HG03565 (cell line): ENCODE measurements around the gene HEPHL1.
"Not testable (repeated sequence)": the region's sequence is repeated elsewhere in the genome, so short reads cannot be mapped to it uniquely, and the experiment has no call there.

Experiments
- ATAC-seq: cut with Tn5 transposase; IDR thresholded peaks from one replicate; pipeline ENCODE4 v1.9.1; 2021; ENCODE audit warnings: mild to moderate bottlenecking, moderate library complexity; ENCODE audit not compliant: unreplicated experiment

HEPHL1 gene

GRCh38 chr11:94147433-94147845 is 126.3 kb downstream of the HEPHL1 start:
- no peak for ATAC-seq

GRCh38 chr11:94148189-94148588 is 127.0 kb downstream of the HEPHL1 start:
- no peak for ATAC-seq

GRCh38 chr11:94149431-94150017 is 128.4 kb downstream of the HEPHL1 start:
- ATAC-seq = no peak

- ATAC-seq = no peak
Observed at GRCh38 chr11:94150056-94150455, 128.9 kb downstream of the HEPHL1 start.

- ATAC-seq = no peak
Observed at GRCh38 chr11:94150704-94151685, 129.8 kb downstream of the HEPHL1 start.

- peak; percentile 33 for ATAC-seq
Observed at GRCh38 chr11:94151903-94152677, 130.9 kb downstream of the HEPHL1 start.

GRCh38 chr11:94152678-94153065 is 131.5 kb downstream of the HEPHL1 start:
- ATAC-seq = no peak

- no peak for ATAC-seq
Observed at GRCh38 chr11:94153320-94153719, 132.2 kb downstream of the HEPHL1 start.

GRCh38 chr11:94154095-94154856 is 133.1 kb downstream of the HEPHL1 start:
- ATAC-seq = no peak

GRCh38 chr11:94157339-94157738 is 136.2 kb downstream of the HEPHL1 start:
- ATAC-seq = not testable (repeated sequence)
